Left ventricle myocardium superior (tissue), 1 donor: Measurements from ENCODE around the gene BMP4. TPM values are rescaled to one million over a fixed set of nuclear protein-coding genes. Genes with fewer than 3 reads are reported as not detected.

ENCODE experiments used
- ATAC-seq: fragments of 200-7000 bp; cut with Tn5 transposase; one replicate; pipeline ENCODE4 v1.9.1; 2020; ENCODE audit warnings: mild to moderate bottlenecking, moderate library complexity
- DNase-seq: peaks from one replicate; pipeline ENCODE4 v3.0.0-alpha.2; 2020
- intact Hi-C: fragments of 100-400 bp; cut with micrococcal nuclease; formaldehyde crosslinking; loops from one replicate; pipeline ENCODE4 v1.11.0; 2022
- total RNA-seq: library from RNA; stranded (reverse); fragmentation: NEBNext Ultra II Directional; extraction: Animal tissue kit (Norgen Biotek cat#: 25700); gene quantifications from one replicate; pipeline ENCODE4 v1.2.1, GENCODE V29; 2021
- donor health status: DM: no; HTN: yes; CAD: no; lungs with severe emphysema.

Gene BMP4
- total RNA-seq, 1 donor from 2014 or later, result 7.1 TPM

- intact Hi-C loops, result no loop called here
- ATAC-seq, result no peak
- no peak for DNase-seq
These were observed 8.3 kb downstream of the BMP4 start for GRCh38 chr14:53948205-53948884.

DNA sequence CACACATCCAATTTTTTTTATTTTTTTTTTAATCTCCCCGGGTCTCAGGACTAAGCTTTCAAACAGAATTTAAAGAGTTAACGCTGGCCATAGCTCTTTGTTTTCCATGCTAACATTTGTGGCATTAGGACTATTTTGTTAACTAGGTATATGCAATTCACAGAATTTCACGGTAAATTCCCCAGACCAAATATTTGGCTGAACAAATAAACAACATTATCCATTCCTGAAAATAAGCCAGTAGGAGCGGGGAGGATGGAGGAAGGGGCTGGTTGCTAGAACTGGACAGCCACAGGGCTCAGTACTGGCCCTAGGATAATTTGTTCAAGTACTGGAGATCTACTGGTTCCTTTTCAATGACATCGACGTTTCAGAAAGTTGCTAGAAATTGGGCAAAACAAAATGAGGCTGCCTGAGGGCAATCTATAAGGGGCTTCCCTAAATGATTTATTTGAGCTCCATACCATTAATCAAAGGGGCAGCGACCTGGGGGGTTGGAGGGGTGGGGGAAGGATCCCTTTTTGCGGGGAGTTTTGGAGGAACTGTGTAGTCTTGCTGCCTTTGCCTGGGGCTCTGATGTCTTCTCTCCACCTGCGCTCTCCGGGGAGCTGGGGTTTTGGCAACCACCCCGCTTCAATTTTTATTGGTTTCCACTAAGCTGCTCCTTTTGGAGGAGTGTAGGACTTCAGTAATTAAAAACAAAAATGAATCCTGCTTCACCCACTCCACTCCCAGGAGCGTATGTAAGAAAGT is 9.0 kb downstream of the BMP4 start:
- DNase-seq, result no peak
- intact Hi-C loops, result no loop called here
- no peak for ATAC-seq

GRCh38 chr14:53947094-53947445 is 9.6 kb downstream of the BMP4 start:
- no peak for ATAC-seq
- intact Hi-C loops, result no loop called here
- DNase-seq, result no peak

DNA sequence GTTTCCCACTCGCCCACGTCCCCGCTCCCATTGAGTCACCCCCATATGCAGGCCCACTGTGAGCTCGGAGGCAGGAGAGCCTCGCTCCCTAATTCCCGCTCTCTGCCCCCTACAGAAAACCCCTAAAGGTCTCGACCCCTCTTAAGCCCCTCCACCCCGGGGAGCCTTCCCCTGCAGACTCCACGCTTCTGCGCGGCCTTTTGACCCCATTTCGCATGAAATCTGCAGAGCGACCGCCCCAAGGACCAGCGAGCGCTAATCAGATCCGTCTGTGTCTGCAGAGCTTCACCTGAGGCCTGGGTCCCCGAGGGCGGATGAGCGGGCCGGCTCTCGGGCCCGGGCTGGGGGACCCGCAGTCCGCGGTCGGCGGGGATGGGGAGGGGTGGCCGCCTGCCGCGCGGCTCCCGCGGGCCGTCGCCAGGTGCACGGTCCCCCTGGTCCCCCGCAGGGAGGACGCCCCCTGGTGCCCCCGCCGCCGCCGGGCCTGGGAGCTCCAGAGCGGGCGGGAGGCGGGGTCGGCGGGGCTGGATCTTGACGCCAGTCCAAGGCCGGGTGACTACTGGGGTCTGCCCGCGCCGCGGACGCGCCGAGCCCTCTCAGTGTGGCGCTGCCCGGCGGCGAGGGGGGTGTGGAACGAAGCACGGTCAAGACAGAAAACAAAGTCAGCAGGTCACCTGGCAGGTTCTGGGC is 10.1 kb downstream of the BMP4 start:
- no peak for DNase-seq
- intact Hi-C loops, result no loop called here

GRCh38 chr14:53946071-53946403 is 10.6 kb downstream of the BMP4 start:
- DNase-seq (no peak), ATAC-seq (no peak)
- intact Hi-C loops, result no loop called here

More for the DNA sequence above, 10.1 kb downstream of the BMP4 start:
- no peak for ATAC-seq

- DNase-seq (no peak), ATAC-seq (no peak)
- intact Hi-C loops, result no loop called here
These were observed 12.9 kb downstream of the BMP4 start for GRCh38 chr14:53943751-53944083.

DNA sequence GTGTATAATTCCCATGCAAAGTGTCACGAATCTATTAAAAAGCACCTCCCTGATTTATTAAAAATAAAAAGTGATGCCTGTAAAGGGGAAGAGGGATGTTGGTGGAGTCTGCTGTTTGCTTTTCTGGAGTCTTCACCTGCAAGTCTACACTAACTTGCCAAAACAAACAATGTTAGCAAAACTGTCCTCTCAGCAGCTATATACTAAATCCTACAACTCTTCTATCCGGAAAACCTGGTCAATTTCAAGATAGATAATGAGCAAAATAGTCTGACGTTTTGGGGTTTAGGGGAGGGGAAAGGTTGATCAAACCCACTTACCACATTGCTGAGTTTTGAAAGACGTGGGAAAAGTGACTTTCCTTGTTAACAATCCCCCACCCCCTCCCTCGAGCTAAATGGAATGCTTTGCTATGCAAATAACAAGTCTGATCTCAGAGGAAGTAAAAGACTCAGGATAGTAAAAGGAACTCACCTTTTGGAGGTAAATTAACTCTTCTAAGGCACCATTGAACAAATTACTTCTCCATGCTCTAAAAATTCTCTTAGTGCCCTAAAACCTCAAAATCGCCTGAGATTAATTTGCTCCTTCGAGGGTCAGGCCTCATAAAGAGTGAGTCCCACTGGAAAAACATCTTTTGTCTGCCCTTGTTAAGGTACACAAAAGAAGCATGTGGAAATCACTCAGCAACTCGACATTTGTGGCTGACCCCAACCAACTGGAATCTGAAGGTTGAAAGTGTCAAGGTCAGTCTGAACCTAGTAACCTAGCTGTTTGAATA is 13.5 kb downstream of the BMP4 start:
- intact Hi-C loops, result no loop called here
- ATAC-seq (no peak), DNase-seq (no peak)

GRCh38 chr14:53938136-53938837 is 18.3 kb downstream of the BMP4 start:
- intact Hi-C loops, result no loop called here
- DNase-seq (no peak), ATAC-seq (no peak)

DNA sequence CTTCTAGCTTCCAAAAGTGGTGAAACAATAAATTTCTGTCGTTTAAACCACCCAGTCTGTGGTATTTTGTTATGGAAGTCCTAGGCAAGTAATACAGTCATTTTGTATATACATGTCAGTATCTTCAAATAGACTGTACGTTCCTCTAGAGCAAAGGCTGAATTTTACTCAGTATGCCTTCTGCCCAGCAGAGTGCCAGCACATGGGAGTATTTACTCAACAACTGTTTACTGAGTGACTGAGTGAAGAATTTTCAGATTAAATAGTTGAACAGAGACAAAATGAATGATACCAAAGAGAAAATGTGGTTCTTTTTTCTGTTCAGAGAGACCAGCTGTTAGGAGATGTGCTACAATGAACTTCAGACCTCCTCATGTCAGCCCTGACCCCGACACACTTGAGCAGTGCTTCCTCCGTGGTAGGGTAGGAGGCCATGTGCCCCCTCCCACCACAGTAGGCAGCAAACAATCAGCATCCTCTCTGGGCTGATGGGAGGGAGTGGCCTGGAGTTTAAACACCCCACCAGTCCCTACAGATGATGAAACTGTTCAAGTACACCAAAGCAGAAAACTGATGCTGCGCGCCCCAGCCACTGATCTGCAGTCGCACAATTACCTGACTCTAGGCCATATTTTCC is 21.7 kb downstream of the BMP4 start:
- DNase-seq (no peak), ATAC-seq (no peak)
- intact Hi-C loops, result no loop called here

DNA sequence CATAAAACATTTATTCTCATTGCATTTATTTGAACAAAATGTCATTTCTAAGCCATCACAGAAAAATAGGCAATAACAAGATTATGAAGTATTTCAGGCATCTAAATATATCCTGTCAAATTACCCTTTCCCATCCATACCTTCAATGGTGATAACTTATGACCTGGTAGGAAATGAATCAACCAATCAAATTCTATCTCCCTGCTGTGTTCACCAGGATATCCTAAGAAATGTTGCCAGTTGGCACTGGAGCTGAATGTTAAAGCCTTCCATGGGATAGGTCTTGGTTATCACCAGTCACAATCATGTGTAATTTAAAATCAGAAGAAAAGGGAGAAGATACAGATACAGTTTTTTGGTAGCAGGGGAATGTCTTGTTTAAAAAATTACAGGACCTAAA is 23.7 kb downstream of the BMP4 start:
- intact Hi-C loops, result no loop called here
- DNase-seq (no peak), ATAC-seq (no peak)

DNA sequence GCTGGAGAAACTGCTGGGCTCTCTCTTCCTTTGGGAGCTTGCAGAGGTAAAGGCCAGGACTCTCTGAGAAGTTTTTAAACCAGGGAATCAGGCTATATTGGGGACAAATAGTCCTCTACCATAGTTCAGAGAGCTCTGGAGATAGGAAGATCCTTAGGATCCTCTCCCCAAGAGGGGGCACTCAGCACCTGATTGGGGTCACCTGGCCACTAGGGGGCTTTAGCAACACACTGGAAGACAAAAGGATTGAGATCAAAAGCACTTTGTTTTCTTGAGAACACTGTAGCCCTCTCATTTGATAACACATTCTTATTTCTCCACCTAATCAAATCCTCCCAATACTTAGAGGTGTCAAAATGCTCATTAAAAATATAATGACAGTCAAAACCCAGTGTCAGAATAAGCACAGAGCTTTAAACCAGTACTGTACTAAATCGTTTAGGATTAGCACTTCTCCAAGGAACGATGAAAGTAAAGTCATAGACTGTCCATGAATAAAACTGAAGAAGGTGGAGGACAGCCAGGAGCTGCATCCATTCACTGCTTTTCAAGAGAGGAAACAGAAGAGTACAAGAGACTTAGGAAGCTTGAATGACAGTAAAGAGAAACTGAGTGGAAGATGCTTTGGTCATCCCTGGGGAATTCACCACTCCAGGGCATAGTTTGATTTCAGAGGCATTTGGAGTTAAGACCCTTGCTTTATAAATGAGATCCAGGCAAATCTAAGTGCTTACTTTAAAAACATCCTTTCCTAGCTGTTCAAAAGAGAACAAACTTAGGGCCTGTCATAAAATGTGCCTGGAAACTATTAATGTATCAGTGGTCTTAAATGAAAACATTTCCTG is 26.5 kb downstream of the BMP4 start:
- ATAC-seq, result no peak
- no peak for DNase-seq
- intact Hi-C loops, result no loop called here

- ATAC-seq (no peak), DNase-seq (no peak)
- intact Hi-C loops, result no loop called here
These were observed 29.5 kb downstream of the BMP4 start for GRCh38 chr14:53927171-53927570.

DNA sequence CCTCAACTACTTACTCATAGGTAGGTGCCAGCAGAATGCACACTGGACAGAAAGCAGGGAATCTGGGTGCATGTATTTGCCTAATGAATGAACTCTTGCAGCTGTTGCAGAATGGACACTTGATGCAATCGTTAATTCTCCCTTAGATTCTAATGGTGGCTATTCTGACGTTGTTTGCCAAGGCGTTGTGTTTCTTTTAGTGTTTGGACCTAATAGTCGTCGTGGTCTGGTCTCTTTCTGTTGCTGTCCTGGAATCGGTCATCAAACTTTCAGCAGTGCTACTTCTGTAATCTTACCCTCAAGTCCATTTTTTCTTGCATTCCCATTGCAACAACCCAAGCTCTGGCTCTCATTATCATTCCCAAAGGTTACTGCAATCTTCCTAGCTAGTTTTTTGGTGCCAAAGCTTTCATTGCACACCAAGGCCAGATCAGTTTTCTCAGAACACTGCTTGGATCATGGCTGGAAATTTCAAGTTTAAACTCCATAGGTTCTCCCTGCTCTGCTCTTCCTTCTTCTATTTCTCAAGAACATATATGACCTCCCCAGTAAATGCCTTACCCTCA is 31.3 kb downstream of the BMP4 start:
- intact Hi-C loops, result no loop called here
- DNase-seq (no peak), ATAC-seq (no peak)

GRCh38 chr14:53924753-53925152 is 31.9 kb downstream of the BMP4 start:
- no peak for ATAC-seq
- no peak for DNase-seq
- intact Hi-C loops, result no loop called here

GRCh38 chr14:53921027-53921426 is 35.6 kb downstream of the BMP4 start:
- DNase-seq (no peak), ATAC-seq (no peak)
- intact Hi-C loops, result no loop called here

DNA sequence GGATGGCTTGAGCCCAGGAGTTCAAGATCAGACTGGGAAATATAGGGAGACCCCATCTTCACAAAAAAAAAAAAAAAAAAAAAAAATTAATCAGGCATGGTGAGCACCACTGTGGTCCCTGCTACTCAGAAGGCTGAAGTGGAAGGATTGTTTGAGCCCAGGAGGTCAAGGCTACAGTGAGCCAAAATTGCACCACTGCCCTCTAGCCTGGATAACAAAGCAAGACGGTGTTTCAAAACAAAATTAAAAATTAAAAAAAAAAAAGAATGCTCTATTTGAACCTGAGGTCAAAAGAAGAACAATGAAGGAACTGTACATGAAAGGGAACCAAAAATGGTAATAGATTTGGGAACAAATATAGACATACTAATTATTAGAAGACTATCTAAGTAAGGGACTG is 40.4 kb downstream of the BMP4 start:
- ATAC-seq (no peak), DNase-seq (no peak)
- intact Hi-C loops, result no loop called here

DNA sequence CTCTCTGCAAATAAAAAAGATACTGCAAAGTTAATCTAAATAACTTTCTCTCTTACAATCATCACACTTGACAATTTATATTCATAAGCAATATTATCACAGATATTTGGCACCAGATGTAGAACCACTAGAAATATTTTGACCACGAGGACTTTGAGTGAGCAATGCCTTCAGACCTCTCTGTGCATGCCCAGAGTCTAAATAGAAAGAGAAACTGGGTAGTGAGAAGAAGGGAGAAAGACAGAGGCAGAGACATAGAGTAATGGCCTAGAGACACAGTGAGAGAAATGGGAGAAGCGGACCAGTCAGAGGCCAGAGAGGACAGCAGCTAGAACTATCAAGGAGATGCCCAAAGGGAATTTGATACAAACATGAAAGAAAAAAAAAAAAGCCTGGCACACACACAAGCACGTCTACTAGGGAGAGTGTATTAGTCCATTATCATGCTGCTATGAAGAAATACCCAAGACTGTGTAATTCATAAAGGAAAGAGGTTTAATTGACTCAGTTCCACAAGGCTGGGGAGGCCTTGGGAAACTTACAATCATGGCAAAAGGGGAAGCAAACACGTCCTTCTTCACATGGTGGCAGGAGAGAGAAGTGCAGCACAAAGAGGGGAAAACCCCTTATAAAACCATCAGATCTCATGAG is 41.1 kb downstream of the BMP4 start:
- peak; percentile 22 for ATAC-seq
- no peak for DNase-seq
- intact Hi-C loops, result no loop called here
